ENCODE measurements around the gene CPNE2. TPM values are rescaled to one million over a fixed set of nuclear protein-coding genes. Genes with fewer than 3 reads are reported as not detected.
"Not testable (repeated sequence)": the region's sequence is repeated elsewhere in the genome, so short reads cannot be mapped to it uniquely, and the experiment has no call there.

Gene CPNE2
- polyA plus RNA-seq (ENCODE audit: insufficient read depth in 1 of 5, insufficient read length in 5 of 5, low replicate concordance in 1 of 5), result 10 to 100 TPM; 57.6 to 78.2 (median 70.1) TPM
- long read RNA-seq, donor 1, transcript CPNE2-209 (2 exons, 901 nt), result minor isoform, 5 of 25 reads
- long read RNA-seq, donor 1, transcript CPNE2-201 (16 exons, 2,645 nt), result major isoform, 19 of 25 reads
- long read RNA-seq, donor 1, partial matches to known transcripts, result 0 of 25 reads
- long read RNA-seq, donor 1, other reads (novel, unspliced or antisense), result 0 of 25 reads
- long read RNA-seq, donor 2, transcript CPNE2-201 (16 exons, 2,645 nt), result major isoform, 6 of 9 reads
- long read RNA-seq, donor 2, partial matches to known transcripts, result 0 of 9 reads
- long read RNA-seq, donor 2, other reads (novel, unspliced or antisense), result 0 of 9 reads
- long read RNA-seq, donor 3, transcript CPNE2-209 (2 exons, 901 nt), result major isoform, 16 of 27 reads
- long read RNA-seq, donor 3, transcript CPNE2-201 (16 exons, 2,645 nt), result minor isoform, 8 of 27 reads
- long read RNA-seq, donor 3, partial matches to known transcripts, result 0 of 27 reads
- long read RNA-seq, donor 3, other reads (novel, unspliced or antisense), result 0 of 27 reads
- long read RNA-seq, donor 4, transcript CPNE2-201 (16 exons, 2,645 nt), result major isoform, 5 of 15 reads
- long read RNA-seq, donor 4, partial matches to known transcripts, result 8 of 15 reads
- long read RNA-seq, donor 4, other reads (novel, unspliced or antisense), result 0 of 15 reads
- long read RNA-seq, donor 5, transcript CPNE2-209 (2 exons, 901 nt), result major isoform, 11 of 24 reads
- long read RNA-seq, donor 5, transcript CPNE2-201 (16 exons, 2,645 nt), result minor isoform, 8 of 24 reads
- long read RNA-seq, donor 5, partial matches to known transcripts, result 5 of 24 reads
- long read RNA-seq, donor 5, other reads (novel, unspliced or antisense), result 0 of 24 reads
- long read RNA-seq, donor 6, transcript CPNE2-201 (16 exons, 2,645 nt), result major isoform, 21 of 50 reads
- long read RNA-seq, donor 6, transcript CPNE2-209 (2 exons, 901 nt), result minor isoform, 10 of 50 reads
- long read RNA-seq, donor 6, partial matches to known transcripts, result 19 of 50 reads
- long read RNA-seq, donor 6, other reads (novel, unspliced or antisense), result 0 of 50 reads
- long read RNA-seq, donor 7, transcript CPNE2-209 (2 exons, 901 nt), result minor isoform, 5 of 27 reads
- long read RNA-seq, donor 7, transcript CPNE2-201 (16 exons, 2,645 nt), result major isoform, 21 of 27 reads
- long read RNA-seq, donor 7, partial matches to known transcripts, result 0 of 27 reads
- long read RNA-seq, donor 7, other reads (novel, unspliced or antisense), result 0 of 27 reads
- long read RNA-seq, donor 8, partial matches to known transcripts, result 0 of 3 reads
- long read RNA-seq, donor 8, other reads (novel, unspliced or antisense), result 0 of 3 reads

- DNase-seq, result peak; percentile 61 to 64
These were observed at the start of gene CPNE2 for GRCh38 chr16:57091975-57092785. CPNE2 (plus strand) TSS chr16:57092583; CDS start chr16:57110743, 18,160 bp downstream.

GRCh38 chr16:57043248-57043647 is 49.1 kb upstream of the CPNE2 start:
- DNase-seq, result no peak

GRCh38 chr16:57044931-57045693 is 47.3 kb upstream of the CPNE2 start:
- DNase-seq, result no peak

- peak; percentile 57 to 63 for DNase-seq
These were observed 46.5 kb upstream of the CPNE2 start for GRCh38 chr16:57045694-57046381.

GRCh38 chr16:57048095-57048494 is 44.3 kb upstream of the CPNE2 start:
- no peak for DNase-seq

- no peak for DNase-seq
These were observed 42.7 kb upstream of the CPNE2 start for GRCh38 chr16:57049678-57050077.

- no peak for DNase-seq
These were observed 40.6 kb upstream of the CPNE2 start for GRCh38 chr16:57051696-57052228.

- no peak for DNase-seq
These were observed 39.2 kb upstream of the CPNE2 start for GRCh38 chr16:57053206-57053605.

GRCh38 chr16:57054338-57054737 is 38.0 kb upstream of the CPNE2 start:
- DNase-seq, result no peak

GRCh38 chr16:57054771-57055170 is 37.6 kb upstream of the CPNE2 start:
- DNase-seq, result no peak

GRCh38 chr16:57055671-57056070 is 36.7 kb upstream of the CPNE2 start:
- DNase-seq, result no peak

- DNase-seq, result no peak
These were observed 34.0 kb upstream of the CPNE2 start for GRCh38 chr16:57058291-57058861.

GRCh38 chr16:57060323-57061083 is 31.9 kb upstream of the CPNE2 start:
- DNase-seq, result no peak

- peak; percentile 33 to 34 for DNase-seq
These were observed 31.1 kb upstream of the CPNE2 start for GRCh38 chr16:57061084-57061905.

GRCh38 chr16:57062329-57062728 is 30.1 kb upstream of the CPNE2 start:
- no peak for DNase-seq

- not testable (repeated sequence) for DNase-seq
These were observed 29.2 kb upstream of the CPNE2 start for GRCh38 chr16:57063189-57063588.

- DNase-seq, result no peak
These were observed 27.4 kb upstream of the CPNE2 start for GRCh38 chr16:57064995-57065394.
